ENCODE measurements around the gene ANO1.

The ANO1 gene

GRCh38 chr11:70049045-70049444 lies 29.1 kb upstream of the ANO1 start:
- DNase-seq (ENCODE audit: extremely low read depth in 1 of 2, low read depth in 1 of 2), result no peak

- DNase-seq (ENCODE audit: extremely low read depth in 1 of 2, low read depth in 1 of 2), result no peak
Observed at GRCh38 chr11:70050243-70050642, 27.9 kb upstream of the ANO1 start.

GRCh38 chr11:70054004-70054403 lies 24.1 kb upstream of the ANO1 start:
- no peak for DNase-seq (ENCODE audit: extremely low read depth in 1 of 2, low read depth in 1 of 2)

GRCh38 chr11:70055444-70055843 lies 22.7 kb upstream of the ANO1 start:
- no peak for DNase-seq (ENCODE audit: extremely low read depth in 1 of 2, low read depth in 1 of 2)

GRCh38 chr11:70057080-70057479 lies 21.0 kb upstream of the ANO1 start:
- no peak for DNase-seq (ENCODE audit: extremely low read depth in 1 of 2, low read depth in 1 of 2)

GRCh38 chr11:70059971-70060370 lies 18.1 kb upstream of the ANO1 start:
- DNase-seq (ENCODE audit: extremely low read depth in 1 of 2, low read depth in 1 of 2), result no peak

- no peak for DNase-seq (ENCODE audit: extremely low read depth in 1 of 2, low read depth in 1 of 2)
Observed at GRCh38 chr11:70060611-70061293, 17.4 kb upstream of the ANO1 start.

GRCh38 chr11:70061734-70062133 lies 16.4 kb upstream of the ANO1 start:
- DNase-seq (ENCODE audit: extremely low read depth in 1 of 2, low read depth in 1 of 2), result no peak

- no peak for DNase-seq (ENCODE audit: extremely low read depth in 1 of 2, low read depth in 1 of 2)
Observed at GRCh38 chr11:70063121-70063520, 15.0 kb upstream of the ANO1 start.

GRCh38 chr11:70063555-70063954 lies 14.6 kb upstream of the ANO1 start:
- no peak for DNase-seq (ENCODE audit: extremely low read depth in 1 of 2, low read depth in 1 of 2)

- DNase-seq (ENCODE audit: extremely low read depth in 1 of 2, low read depth in 1 of 2), result no peak
Observed at GRCh38 chr11:70064008-70064725, 13.9 kb upstream of the ANO1 start.

- DNase-seq (ENCODE audit: extremely low read depth in 1 of 2, low read depth in 1 of 2), result no peak
Observed at GRCh38 chr11:70064726-70065317, 13.3 kb upstream of the ANO1 start.

GRCh38 chr11:70065318-70066135 lies 12.6 kb upstream of the ANO1 start:
- DNase-seq (ENCODE audit: extremely low read depth in 1 of 2, low read depth in 1 of 2), result no peak

GRCh38 chr11:70066136-70066520 lies 12.0 kb upstream of the ANO1 start:
- DNase-seq (ENCODE audit: extremely low read depth in 1 of 2, low read depth in 1 of 2), result no peak

GRCh38 chr11:70066628-70067027 lies 11.5 kb upstream of the ANO1 start:
- no peak for DNase-seq (ENCODE audit: extremely low read depth in 1 of 2, low read depth in 1 of 2)

- DNase-seq (ENCODE audit: extremely low read depth in 1 of 2, low read depth in 1 of 2), result no peak
Observed at GRCh38 chr11:70067036-70067435, 11.1 kb upstream of the ANO1 start.

- DNase-seq (ENCODE audit: extremely low read depth in 1 of 2, low read depth in 1 of 2), result no peak
Observed at GRCh38 chr11:70067591-70068341, 10.4 kb upstream of the ANO1 start.

GRCh38 chr11:70068345-70068744 lies 9.8 kb upstream of the ANO1 start:
- DNase-seq (ENCODE audit: extremely low read depth in 1 of 2, low read depth in 1 of 2), result no peak

- DNase-seq (ENCODE audit: extremely low read depth in 1 of 2, low read depth in 1 of 2), result no peak
Observed at GRCh38 chr11:70068950-70069349, 9.2 kb upstream of the ANO1 start.

- DNase-seq (ENCODE audit: extremely low read depth in 1 of 2, low read depth in 1 of 2), result no peak
Observed at GRCh38 chr11:70070706-70071105, 7.4 kb upstream of the ANO1 start.

GRCh38 chr11:70071996-70072395 lies 6.1 kb upstream of the ANO1 start:
- DNase-seq (ENCODE audit: extremely low read depth in 1 of 2, low read depth in 1 of 2), result no peak

Data from stimulated activated CD8-positive, alpha-beta memory T cell treated with anti-CD3 and anti-CD28 coated beads, Interleukin-7, amount 100 ng/mL, for 48 hours (primary cell).